Upper lobe of left lung (tissue), 6 donors: Measurements from ENCODE around the gene DCK. TPM values are rescaled to one million over a fixed set of nuclear protein-coding genes. Genes with fewer than 3 reads are reported as not detected.
A peak's percentile ranks its signal among the peaks of the same experiment; 100 is the strongest.

ENCODE experiments used
- ATAC-seq, 2 donors: fragments of 200-7000 bp; cut with Tn5 transposase; one replicate each; pipeline ENCODE4 v1.9.1; 2022; ENCODE audit warnings: mild to moderate bottlenecking in 2 of 2, moderate library complexity in 2 of 2; ENCODE audit not compliant: low FRiP score in 2 of 2
- DNase-seq, 2 donors: peaks; one replicate each; pipeline ENCODE4 v3.0.0-alpha.2; 2019 to 2020
- H3K27ac ChIP-seq, 4 donors: fragments of 200-600 bp; sonication (generic); one replicate each; pipeline ENCODE4 v1.5.1; 2016 to 2019
- H3K27me3 ChIP-seq, 4 donors: fragments of 200-600 bp; sonication (generic); one replicate each; pipeline ENCODE4 v1.5.1; 2017 to 2019
- H3K36me3 ChIP-seq, 4 donors: fragments of 200-600 bp; sonication (generic); one replicate each; pipeline ENCODE4 v1.5.1; 2016 to 2019
- H3K4me1 ChIP-seq, 4 donors: fragments of 200-600 bp; sonication (generic); one replicate each; pipeline ENCODE4 v1.5.1; 2018 to 2019
- H3K4me3 ChIP-seq, 4 donors: fragments of 200-600 bp; sonication (generic); one replicate each; pipeline ENCODE4 v1.5.1; 2017 to 2019; ENCODE audit warnings: mild to moderate bottlenecking in 2 of 4, moderate library complexity in 1 of 4
- H3K9me3 ChIP-seq, 4 donors: fragments of 200-600 bp; sonication (generic); one replicate each; pipeline ENCODE4 v1.5.1; 2018 to 2019
- CTCF ChIP-seq, 6 experiments: fragments of 450-650 bp in 4 of 6; fragments of 200-600 bp in 2 of 6; sonication (generic) in 2 of 6; IDR thresholded peaks; one replicate each; pipeline ENCODE4 v1.5.1; 2016 to 2019; ENCODE audit warnings: antibody characterized with exemption in 6 of 6
- EP300 ChIP-seq, 4 donors: sonication (generic); formaldehyde crosslinking; IDR thresholded peaks; one replicate each; pipeline ENCODE4 v1.5.1; 2017; ENCODE audit warnings: antibody characterized with exemption in 4 of 4, control low read depth in 2 of 4
- POLR2A ChIP-seq, 4 donors: fragments of 450-650 bp; IDR thresholded peaks; one replicate each; pipeline ENCODE4 v1.5.1; 2016 to 2017; ENCODE audit warnings: antibody characterized with exemption in 4 of 4, mild to moderate bottlenecking in 2 of 4
- POLR2AphosphoS5 ChIP-seq, 2 donors: sonication (generic); formaldehyde crosslinking; IDR thresholded peaks; one replicate each; pipeline ENCODE4 v1.5.1; 2017; ENCODE audit warnings: antibody characterized with exemption in 2 of 2
- WGBS, 2 donors: methylation state at CpG; one replicate each; pipeline ENCODE4 v1.1.5; 2017 to 2018; 5-methylcytosine and 5-hydroxymethylcytosine counted together
- total RNA-seq, 6 donors: library from RNA; depleted of rRNA in 4 of 6; stranded (reverse); fragments of >200 nt in 4 of 6; gene quantifications; one replicate each; pipeline versions ENCODE4 v1.1.0 to v1.2.1, GENCODE V29; 2016 to 2021
- donor health status: DM: no; HTN: no; CAD: no; lungs with moderate emphysema.
- donor health status: DM: no; HTN: yes; CAD: no; lungs with severe emphysema.

The DCK gene
- total RNA-seq, 6 donors from 2014 or later = 11.5 to 20.8 (median 15.6) TPM

- DNase-seq (no peak), ATAC-seq (no peak)
- peaks cover 0 to 23% (median 15%) of the 10 kb centered on the region in 4 donors for H3K4me1 ChIP-seq
- TF ChIP-seq POLR2AphosphoS5 (IDR thresholded peaks at IDR 0.05) = no peak
- no peak for TF ChIP-seq EP300 (IDR thresholded peaks at IDR 0.05)
- no peak for TF ChIP-seq CTCF (IDR thresholded peaks at IDR 0.05)
- no peak for TF ChIP-seq POLR2A (IDR thresholded peaks at IDR 0.05)
- H3K27me3 ChIP-seq = no peaks in the 10 kb centered on the region
- 68 to 71% methylated on average over 5 of the region's 5 CpGs for WGBS, 2 donors
- H3K4me3 ChIP-seq = no peak overlapping the region
- no peaks in the 10 kb centered on the region for H3K36me3 ChIP-seq
- no peaks in the 10 kb centered on the region for H3K9me3 ChIP-seq
- H3K27ac ChIP-seq = peak overlapping the region in 1 of 4 donors; percentile 19
Measured at GRCh38 chr4:70948665-70949260, 44.7 kb upstream of the DCK start.

GRCh38 chr4:70954032-70954431 is 39.4 kb upstream of the DCK start:
- Histone ChIP-seq H3K9me3 (no peaks in the 10 kb centered on the region), H3K27me3 (no peaks in the 10 kb centered on the region), H3K4me3 (no peak overlapping the region), H3K4me1 (peaks cover 0 to 2% (median 0%) of the 10 kb centered on the region in 4 donors), H3K36me3 (peaks cover 0 to 2% (median under 1%) of the 10 kb centered on the region in 4 donors), H3K27ac (no peak overlapping the region)
- DNase-seq = no peak
- ATAC-seq = no peak
- WGBS, 2 donors = 96 to 97% methylated on average over 1 of the region's 1 CpG
- TF ChIP-seq CTCF (IDR thresholded peaks at IDR 0.05) = no peak
- no peak for TF ChIP-seq EP300 (IDR thresholded peaks at IDR 0.05)
- no peak for TF ChIP-seq POLR2AphosphoS5 (IDR thresholded peaks at IDR 0.05)
- TF ChIP-seq POLR2A (IDR thresholded peaks at IDR 0.05) = no peak

GRCh38 chr4:70956549-70957210 is 36.8 kb upstream of the DCK start:
- TF ChIP-seq EP300 (IDR thresholded peaks at IDR 0.05) (no peak), CTCF (IDR thresholded peaks at IDR 0.05) (no peak), POLR2AphosphoS5 (IDR thresholded peaks at IDR 0.05) (no peak), POLR2A (IDR thresholded peaks at IDR 0.05) (no peak)
- ATAC-seq = no peak
- no peak overlapping the region for H3K4me3 ChIP-seq
- whole genome bisulfite sequencing, 2 donors = 76 to 78% methylated on average over 5 of the region's 5 CpGs
- no peaks in the 10 kb centered on the region for H3K27me3 ChIP-seq
- no peak for DNase-seq
- H3K9me3 ChIP-seq = no peaks in the 10 kb centered on the region
- peaks cover 0 to 28% (median 2%) of the 10 kb centered on the region in 4 donors for H3K36me3 ChIP-seq
- H3K27ac ChIP-seq = no peak overlapping the region
- no peaks in the 10 kb centered on the region for H3K4me1 ChIP-seq

DNA sequence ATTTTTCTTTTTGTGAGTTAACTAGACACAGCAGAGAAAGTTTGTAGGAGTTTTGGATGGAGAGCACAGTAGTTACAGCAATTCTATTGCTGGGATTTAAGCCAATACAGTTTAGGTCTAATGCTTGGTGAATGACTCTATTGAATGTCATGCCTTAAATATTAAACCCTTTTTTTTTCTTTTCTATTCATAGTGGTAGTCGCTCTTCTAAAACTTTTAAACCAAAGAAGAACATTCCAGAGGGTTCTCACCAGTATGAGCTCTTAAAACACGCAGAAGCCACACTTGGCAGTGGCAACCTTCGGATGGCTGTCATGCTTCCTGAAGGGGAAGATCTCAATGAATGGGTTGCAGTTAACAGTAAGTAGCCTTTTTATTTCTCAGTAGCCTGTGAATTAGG is 34.8 kb upstream of the DCK start:
- no peak for ATAC-seq
- H3K27me3 ChIP-seq = no peaks in the 10 kb centered on the region
- TF ChIP-seq CTCF (IDR thresholded peaks at IDR 0.05) = no peak
- no peak for TF ChIP-seq POLR2AphosphoS5 (IDR thresholded peaks at IDR 0.05)
- TF ChIP-seq POLR2A (IDR thresholded peaks at IDR 0.05) = no peak
- no peak for TF ChIP-seq EP300 (IDR thresholded peaks at IDR 0.05)
- WGBS, 2 donors = 80 to 93% methylated on average over 3 of the region's 3 CpGs
- H3K27ac ChIP-seq = no peak overlapping the region
- no peak for DNase-seq
- no peaks in the 10 kb centered on the region for H3K9me3 ChIP-seq
- peaks cover 0 to 32% (median 4%) of the 10 kb centered on the region in 4 donors for H3K36me3 ChIP-seq
- no peaks in the 10 kb centered on the region for H3K4me1 ChIP-seq
- no peak overlapping the region for H3K4me3 ChIP-seq
